H1 (cell line): ENCODE measurements around the gene IL10RA. TPM values are rescaled to one million over a fixed set of nuclear protein-coding genes. Genes with fewer than 3 reads are reported as not detected.

ENCODE experiments used
- CTCF ChIA-PET: fragments of 300-600 bp; sonication (Branson Sonifier 250); formaldehyde crosslinking; loops from one replicate; lab custom pipeline; 2021; ENCODE audit not compliant: partially characterized antibody; lab: Charles Lee
- POLR2A ChIA-PET: fragments of 300-600 bp; sonication (Branson Sonifier 250); formaldehyde crosslinking; loops from one replicate; lab custom pipeline; 2021; ENCODE audit warnings: inconsistent platforms; ENCODE audit not compliant: partially characterized antibody; lab: Charles Lee
- DNase-seq, 2 experiments: peaks; one replicate each; pipeline versions ENCODE4 v3.0.0 to v3.0.0-alpha.2; 2010 to 2022; ENCODE audit warnings: low spot score in 2 of 2, low read depth in 1 of 2, mixed read lengths in 1 of 2
- FAIRE-seq: peaks from 2 replicates; lab custom pipeline; 2011; peaks lifted over from hg19 to GRCh38; lab: Jason Lieb, UNC
- H2AFZ ChIP-seq: 2 replicates; pipeline ENCODE4 v1.8.1; 2012; ENCODE audit warnings: low read length, inconsistent platforms
- H2AK5ac ChIP-seq: 2 replicates; pipeline ENCODE4 v1.6.1; 2013; ENCODE audit warnings: low read depth, low read length
- H2BK120ac ChIP-seq: replicated peaks from 2 replicates; pipeline ENCODE3; 2013; ENCODE audit warnings: low read depth, low read length, inconsistent platforms
- H2BK12ac ChIP-seq: 2 replicates; pipeline ENCODE4 v1.6.1; 2013; ENCODE audit warnings: low read depth, low read length
- H2BK15ac ChIP-seq: 2 replicates; pipeline ENCODE4 v1.6.1; 2013; ENCODE audit warnings: low read length
- H2BK20ac ChIP-seq: 2 replicates; pipeline ENCODE4 v1.6.1; 2013; ENCODE audit warnings: low read length
- H2BK5ac ChIP-seq: 2 replicates; pipeline ENCODE4 v1.6.1; 2013; ENCODE audit warnings: low read depth, low read length
- H3K14ac ChIP-seq: 2 replicates; pipeline ENCODE4 v1.6.1; 2013; ENCODE audit warnings: inconsistent platforms; ENCODE audit not compliant: insufficient read length
- H3K18ac ChIP-seq: 2 replicates; pipeline ENCODE4 v1.6.1; 2013; ENCODE audit warnings: low read length; ENCODE audit errors: extremely low read depth
- H3K23ac ChIP-seq: 2 replicates; pipeline ENCODE4 v1.6.1; 2013; ENCODE audit warnings: inconsistent platforms; ENCODE audit not compliant: insufficient read length
- H3K23me2 ChIP-seq: 2 replicates; pipeline ENCODE4 v1.6.1; 2013; ENCODE audit warnings: low read depth, low read length
- H3K27ac ChIP-seq: 2 replicates; pipeline ENCODE4 v1.6.1; 2011; ENCODE audit warnings: low read depth, low read length, inconsistent platforms
- H3K27me3 ChIP-seq, 4 experiments: replicated peaks in 1 of 4; 1 replicate in 1 of 4; 2 replicates in 3 of 4; pipeline versions ENCODE4 v1.6.1 to v1.8.1; 2011 to 2013; ENCODE audit warnings: low read length in 3 of 4, mild to moderate bottlenecking in 3 of 4, inconsistent platforms in 2 of 4, mixed read lengths in 2 of 4, moderate library complexity in 1 of 4; ENCODE audit not compliant: control insufficient read depth in 3 of 4, insufficient read depth in 3 of 4; ENCODE audit errors: extremely low read depth in 1 of 4
- H3K36me3 ChIP-seq, 4 experiments: 2 replicates each; pipeline versions ENCODE4 v1.6.1 to v1.8.1; 2011 to 2013; ENCODE audit warnings: mild to moderate bottlenecking in 4 of 4, low read length in 3 of 4, moderate library complexity in 2 of 4, control low read depth in 1 of 4, inconsistent platforms in 1 of 4; ENCODE audit not compliant: insufficient read depth in 4 of 4, control insufficient read depth in 2 of 4
- H3K4ac ChIP-seq: replicated peaks from 2 replicates; pipeline ENCODE3; 2013; ENCODE audit warnings: low read length, low read depth, mixed read lengths, inconsistent platforms; ENCODE audit not compliant: insufficient read length
- H3K4me1 ChIP-seq, 4 experiments: replicated peaks in 1 of 4; 1 replicate in 1 of 4; 2 replicates in 3 of 4; pipeline versions ENCODE4 v1.6.1 to v1.8.1; 2011 to 2013; ENCODE audit warnings: low read length in 3 of 4, inconsistent platforms in 2 of 4, mixed read lengths in 1 of 4; ENCODE audit not compliant: insufficient read depth in 4 of 4, control insufficient read depth in 3 of 4
- H3K4me2 ChIP-seq, 2 experiments: 2 replicates each; pipeline versions ENCODE4 v1.6.1 to v1.8.1; 2011 to 2013; ENCODE audit warnings: low read depth in 2 of 2, low read length in 2 of 2, control low read depth in 1 of 2, inconsistent platforms in 1 of 2, mild to moderate bottlenecking in 1 of 2; ENCODE audit not compliant: insufficient read depth in 1 of 2
- H3K4me3 ChIP-seq, 4 experiments: fragments of 200-600, 300-600 bp in 1 of 4; sonication (generic), shearing (Covaris generic), sonication (Bioruptor Twin) in 1 of 4; 2 replicates each; pipeline versions ENCODE4 v1.5.1 to v1.8.1; 2011 to 2016; ENCODE audit warnings: low read length in 4 of 4, low read depth in 3 of 4, control low read depth in 2 of 4, inconsistent platforms in 2 of 4, mild to moderate bottlenecking in 2 of 4, mixed read lengths in 1 of 4, moderate library complexity in 1 of 4; ENCODE audit not compliant: insufficient read depth in 2 of 4; ENCODE audit errors: extremely low read depth in 1 of 4
- H3K56ac ChIP-seq: replicated peaks from 2 replicates; pipeline ENCODE3; 2013; ENCODE audit warnings: low read depth, mild to moderate bottlenecking, mixed read lengths, low read length, inconsistent platforms; ENCODE audit not compliant: insufficient read length
- H3K79me1 ChIP-seq: 2 replicates; pipeline ENCODE4 v1.6.1; 2013; ENCODE audit warnings: low read depth, low read length, control low read depth
- H3K79me2 ChIP-seq, 2 experiments: 2 replicates each; pipeline versions ENCODE4 v1.6.1 to v1.8.1; 2012 to 2013; ENCODE audit warnings: low read length in 2 of 2, mild to moderate bottlenecking in 2 of 2, inconsistent platforms in 1 of 2; ENCODE audit not compliant: insufficient read depth in 2 of 2, control insufficient read depth in 1 of 2
- H3K9ac ChIP-seq, 4 experiments: replicated peaks in 1 of 4; 1 replicate in 1 of 4; 2 replicates in 3 of 4; pipeline versions ENCODE4 v1.6.1 to v1.8.1; 2011 to 2013; ENCODE audit warnings: low read depth in 3 of 4, low read length in 3 of 4, control low read depth in 2 of 4, mild to moderate bottlenecking in 2 of 4, moderate library complexity in 2 of 4, inconsistent platforms in 1 of 4; ENCODE audit errors: extremely low read depth in 1 of 4
- H3K9me3 ChIP-seq, 2 experiments: 2 replicates each; pipeline versions ENCODE4 v1.6.1 to v1.8.1; 2012 to 2013; ENCODE audit warnings: mild to moderate bottlenecking in 2 of 2, moderate library complexity in 2 of 2, control low read depth in 1 of 2, inconsistent platforms in 1 of 2, low read depth in 1 of 2, low read length in 1 of 2, mixed read lengths in 1 of 2; ENCODE audit not compliant: insufficient read depth in 2 of 2
- H4K20me1 ChIP-seq, 2 experiments: replicated peaks in 1 of 2; 2 replicates each; pipeline versions ENCODE3 to v1.8.1; 2011 to 2013; ENCODE audit warnings: inconsistent platforms in 2 of 2, low read length in 2 of 2, mild to moderate bottlenecking in 1 of 2; ENCODE audit not compliant: insufficient read depth in 2 of 2, control insufficient read depth in 1 of 2
- H4K5ac ChIP-seq: 2 replicates; pipeline ENCODE4 v1.6.1; 2013; ENCODE audit warnings: low read length, low read depth, mixed read lengths, inconsistent platforms; ENCODE audit not compliant: insufficient read length
- H4K8ac ChIP-seq: 2 replicates; pipeline ENCODE4 v1.8.0; 2013; ENCODE audit warnings: mild to moderate bottlenecking, moderate library complexity, low read length, inconsistent platforms; ENCODE audit not compliant: insufficient read depth; ENCODE audit errors: extremely low read depth
- H4K91ac ChIP-seq: replicated peaks from 2 replicates; pipeline ENCODE3; 2013; ENCODE audit warnings: low read length, mixed read lengths, inconsistent platforms; ENCODE audit not compliant: insufficient read length
- KDM1A ChIP-seq: fragments of 200-600, 300-600 bp; sonication (generic); IDR thresholded peaks from 2 replicates; pipeline ENCODE4 v1.7.1; 2016; ENCODE audit warnings: mild to moderate bottlenecking, low read length, borderline replicate concordance
- NANOG ChIP-seq: IDR thresholded peaks from 2 replicates; pipeline ENCODE4 v1.6.1; 2011; ENCODE audit warnings: low read length, low read depth, mild to moderate bottlenecking, inconsistent platforms; ENCODE audit not compliant: insufficient read depth, poor library complexity, severe bottlenecking
- PHF8 ChIP-seq: fragments of 200-600 bp; sonication (generic); conservative IDR thresholded peaks from 2 replicates; pipeline ENCODE4 v1.7.1; 2012; ENCODE audit warnings: low read depth, mild to moderate bottlenecking, inconsistent platforms, low read length, moderate library complexity
- SIN3A ChIP-seq, 2 experiments: IDR thresholded peaks in 1 of 2; conservative IDR thresholded peaks in 1 of 2; 2 replicates each; pipeline ENCODE4 v1.6.1; 2011 to 2012; ENCODE audit warnings: low read length in 2 of 2, improper control_type of control experiment in 1 of 2, low read depth in 1 of 2, mild to moderate bottlenecking in 1 of 2
- SRF ChIP-seq: IDR thresholded peaks from 2 replicates; pipeline ENCODE4 v1.6.1; 2011; ENCODE audit warnings: mild to moderate bottlenecking, low read depth, low read length, moderate library complexity
- TAF7 ChIP-seq: optimal IDR thresholded peaks from 2 replicates; pipeline ENCODE3; 2011; ENCODE audit warnings: low read depth, mild to moderate bottlenecking, inconsistent platforms, low read length, moderate library complexity, borderline replicate concordance
- TEAD4 ChIP-seq: IDR thresholded peaks from 2 replicates; pipeline ENCODE4 v1.6.1; 2012; ENCODE audit warnings: low read depth, low read length, inconsistent platforms, mixed read lengths
- WGBS, 2 experiments: shearing (Covaris generic) in 1 of 2; methylation state at CpG; one replicate each; pipeline versions ENCODE4 v1.1.6 to v1.1.7; 2013 to 2015; ENCODE audit warnings: low lambda C conversion rate in 2 of 2, mixed read lengths in 2 of 2, inconsistent platforms in 1 of 2, low coverage in 1 of 2, missing lambda C conversion rate in 1 of 2; ENCODE audit not compliant: insufficient replicate concordance in 2 of 2, insufficient coverage in 1 of 2, insufficient read length in 1 of 2; ENCODE audit errors: extremely low coverage in 1 of 2, missing lambda C conversion rate in 1 of 2; 5-methylcytosine and 5-hydroxymethylcytosine counted together
- polyA plus RNA-seq, 7 experiments: library from polyadenylated mRNA; depleted of rRNA in 3 of 7; stranded (reverse) in 5 of 7; unstranded in 2 of 7; fragments of >200 nt in 5 of 7; fragments of 200-250 nt in 2 of 7; gene quantifications; 1 replicate in 5 of 7; 2 replicates in 1 of 7; 4 replicates in 1 of 7; pipeline versions ENCODE4 v1.2.1 to v1.2.3, GENCODE V29; 2011 to 2013; ENCODE audit warnings: missing spikeins in 2 of 7, mixed read lengths in 2 of 7
- total RNA-seq: library from RNA; stranded (reverse); fragmentation: NEBNext Ultra II Directional; extraction: Animal tissue kit (Norgen Biotek cat#: 25700); gene quantifications from 2 replicates; pipeline ENCODE4 v1.2.1, GENCODE V29; 2021
- TF ChIP-seq, protein P1 (sequence below): IDR thresholded peaks from 2 replicates; pipeline ENCODE4 v1.6.1; 2011; ENCODE audit warnings: low read length, improper control_type of control experiment
- TF ChIP-seq, protein P2 (sequence below): IDR thresholded peaks from 2 replicates; pipeline ENCODE4 v1.6.1; 2012; ENCODE audit warnings: inconsistent platforms

Gene IL10RA
- total and polyA plus RNA-seq, 2 of the 8 experiments (the other 6 are each of a cell fraction or from before 2014, with no cell fraction given), result 0.05 to 0.11 TPM

DNA sequence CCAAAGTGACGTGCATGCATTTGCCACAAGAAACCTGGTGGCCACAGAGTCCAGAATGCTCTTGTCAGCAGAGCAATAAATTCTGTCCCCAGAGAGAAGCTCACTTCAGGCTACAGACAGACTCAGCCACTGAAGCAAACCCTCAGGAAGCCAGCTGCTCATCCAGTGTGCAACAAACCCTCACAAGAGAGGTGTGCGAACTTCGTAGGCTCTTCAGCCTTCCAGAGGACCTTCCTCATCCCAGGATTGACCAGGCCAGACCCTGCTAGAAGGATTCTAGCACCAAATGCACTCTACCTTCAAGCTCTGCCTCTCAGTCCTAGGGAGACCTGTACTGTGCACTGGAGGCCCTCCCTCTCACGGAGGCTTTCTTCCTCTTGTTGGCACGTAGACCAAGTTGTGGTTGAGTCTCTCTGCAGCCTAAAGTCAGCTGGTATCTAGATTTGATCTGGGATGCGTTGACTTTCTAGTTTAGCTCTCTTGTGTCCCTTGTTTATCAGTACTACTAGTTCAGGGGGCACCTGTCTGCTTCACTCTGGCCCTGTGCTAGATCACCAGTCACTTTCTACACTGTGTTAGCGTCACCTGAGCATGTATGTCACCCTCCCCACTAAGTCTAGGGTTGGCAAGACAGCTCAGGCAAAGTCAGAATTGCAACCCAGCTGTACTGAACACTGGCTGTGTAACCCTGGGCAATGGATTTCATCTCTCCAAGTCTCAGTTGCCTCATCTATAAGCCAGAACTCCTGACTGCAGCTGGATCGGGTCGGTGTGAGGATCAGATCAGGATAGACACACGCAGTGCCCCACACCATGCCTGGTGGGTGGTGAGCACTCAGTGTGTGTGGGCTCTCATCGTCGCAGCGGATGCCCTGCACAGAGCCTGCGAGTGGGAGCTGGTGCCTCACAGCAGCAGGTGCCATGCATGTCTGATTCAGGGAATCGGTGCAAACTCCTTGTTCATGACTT lies 34.9 kb upstream of the IL10RA start:
- Histone ChIP-seq H3K36me3 (no peaks in the 10 kb centered on the region), H4K20me1 (no peaks in the 10 kb centered on the region), H3K14ac (no peak overlapping the region), H4K8ac (no peak overlapping the region), H2BK15ac (no peak overlapping the region), H3K9ac (no peak overlapping the region), H3K23ac (no peak overlapping the region), H2AK5ac (no peak overlapping the region), H3K23me2 (no peaks in the 10 kb centered on the region), H3K4me2 (no peak overlapping the region), H3K79me1 (no peaks in the 10 kb centered on the region; the same call in 1 of the 2 replicates), H2BK5ac (no peak overlapping the region), H3K4me1 (0 out of 7 replicates have a peak, but pooled peaks cover 0 to 2% (median 0%) of the 10 kb centered on the region in 4 experiments), H3K9me3 (no peaks in the 10 kb centered on the region), H3K4me3 (no peak overlapping the region), H3K27me3 (no peaks in the 10 kb centered on the region), H2BK12ac (no peak overlapping the region), H3K56ac (no peak overlapping the region), H3K79me2 (no peaks in the 10 kb centered on the region), H4K5ac (no peak overlapping the region), H4K91ac (peak overlapping the region; percentile 58), H3K4ac (no peak overlapping the region), H2BK20ac (no peak overlapping the region), H3K18ac (no peak overlapping the region), H2AFZ (no peak overlapping the region; the same call in 1 of the 2 replicates), H2BK120ac (no peak overlapping the region), H3K27ac (no peak overlapping the region)
- FAIRE-seq (no peak), DNase-seq (peak in 1 of 2 experiments; percentile 32)
- ChIA-PET POLR2A (no interaction called here), CTCF (interaction anchor here (0.9 to 12.4 kb wide), 13 partner anchors 9 to 163 kb away, joined by 3 to 134 read pairs (median 3); no protein-coding TSS in a partner anchor)
- WGBS, 2 experiments, result 87% methylated on average over 15 of the region's 15 CpGs; no CpG with 5 or more reads in 1 of the 2 experiments
- no peak for TF ChIP-seq SRF
- no peak for TF ChIP-seq PHF8
- TF ChIP-seq, protein P1, sequence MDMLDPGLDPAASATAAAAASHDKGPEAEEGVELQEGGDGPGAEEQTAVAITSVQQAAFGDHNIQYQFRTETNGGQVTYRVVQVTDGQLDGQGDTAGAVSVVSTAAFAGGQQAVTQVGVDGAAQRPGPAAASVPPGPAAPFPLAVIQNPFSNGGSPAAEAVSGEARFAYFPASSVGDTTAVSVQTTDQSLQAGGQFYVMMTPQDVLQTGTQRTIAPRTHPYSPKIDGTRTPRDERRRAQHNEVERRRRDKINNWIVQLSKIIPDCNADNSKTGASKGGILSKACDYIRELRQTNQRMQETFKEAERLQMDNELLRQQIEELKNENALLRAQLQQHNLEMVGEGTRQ, result no peak
- TF ChIP-seq KDM1A, result no peak
- TF ChIP-seq TEAD4, result no peak
- TF ChIP-seq NANOG, result no peak
- TF ChIP-seq TAF7, result no peak
- TF ChIP-seq SIN3A (conservative IDR thresholded peaks at IDR 0.05 in 1 of 2, IDR thresholded peaks at IDR 0.05 in 1 of 2; ENCODE audit: low read depth in 1 of 2, low read length in 2 of 2), result no peak
- TF ChIP-seq, protein P2, sequence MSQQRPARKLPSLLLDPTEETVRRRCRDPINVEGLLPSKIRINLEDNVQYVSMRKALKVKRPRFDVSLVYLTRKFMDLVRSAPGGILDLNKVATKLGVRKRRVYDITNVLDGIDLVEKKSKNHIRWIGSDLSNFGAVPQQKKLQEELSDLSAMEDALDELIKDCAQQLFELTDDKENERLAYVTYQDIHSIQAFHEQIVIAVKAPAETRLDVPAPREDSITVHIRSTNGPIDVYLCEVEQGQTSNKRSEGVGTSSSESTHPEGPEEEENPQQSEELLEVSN, result no peak
